ENCODE data around the gene PLIN5. TPM values are rescaled to one million over a fixed set of nuclear protein-coding genes. Genes with fewer than 3 reads are reported as not detected.
A peak's percentile ranks its signal among the peaks of the same experiment; 100 is the strongest.

The PLIN5 gene
- total and polyA plus RNA-seq, 8 donors: 30.6 to 533 (median 50.7) TPM

- no peaks in the 10 kb centered on the region for H3K36me3 ChIP-seq
- ATAC-seq (peak; percentile 64 to 91 (median 82)), DNase-seq (peak in 5 of 6 donors; percentile 64 to 86 (median 71)), FAIRE-seq (no peak)
- no peak within 1 kb of the TSS for H3K27ac ChIP-seq
- no peak for TF ChIP-seq CTCF (IDR thresholded peaks at IDR 0.05)
- H3K4me3 ChIP-seq: no peak within 1 kb of the TSS
- H3K27me3 ChIP-seq: no peaks in the 10 kb centered on the region
- 72 to 77% methylated on average over 30 to 34 of the region's 34 CpGs for WGBS, 2 donors
- H3K9me3 ChIP-seq: no peaks in the 10 kb centered on the region
- intact Hi-C loops (cut with DNase I): no loop called here
- no peaks in the 10 kb centered on the region for H3K4me1 ChIP-seq
Measured at GRCh38 chr19:4518345-4519171, 16.5 kb downstream of the PLIN5 start, which contains the start of gene PLIN4. Gene PLIN4 (minus strand): TSS chr19:4518486. CDS start chr19:4518272, 214 bp downstream.

GRCh38 chr19:4517451-4518057 lies 17.5 kb downstream of the PLIN5 start:
- no peak for TF ChIP-seq CTCF (IDR thresholded peaks at IDR 0.05)
- DNase-seq (peak in 1 of 6 donors; percentile 77), FAIRE-seq (no peak), ATAC-seq (no peak)
- Histone ChIP-seq H3K27me3 (no peaks in the 10 kb centered on the region), H3K9me3 (no peaks in the 10 kb centered on the region), H3K4me3 (no peak overlapping the region), H3K4me1 (no peaks in the 10 kb centered on the region), H3K36me3 (no peaks in the 10 kb centered on the region), H3K27ac (no peak overlapping the region)
- intact Hi-C loops (cut with DNase I): no loop called here
- WGBS, 2 donors: 86 to 89% methylated on average over 24 of the region's 24 CpGs

GRCh38 chr19:4516939-4517300 lies 18.1 kb downstream of the PLIN5 start:
- Histone ChIP-seq H3K36me3 (no peaks in the 10 kb centered on the region), H3K27ac (no peak overlapping the region), H3K4me3 (no peak overlapping the region), H3K27me3 (no peaks in the 10 kb centered on the region), H3K4me1 (no peaks in the 10 kb centered on the region), H3K9me3 (no peaks in the 10 kb centered on the region)
- intact Hi-C loops (cut with DNase I): no loop called here
- DNase-seq (peak in 1 of 6 donors; percentile 65), FAIRE-seq (no peak), ATAC-seq (no peak)
- 82 to 84% methylated on average over 8 of the region's 8 CpGs for WGBS, 2 donors
- TF ChIP-seq CTCF (IDR thresholded peaks at IDR 0.05): no peak

GRCh38 chr19:4516199-4516938 lies 18.7 kb downstream of the PLIN5 start:
- WGBS, 2 donors: 87 to 91% methylated on average over 14 of the region's 14 CpGs
- no peak overlapping the region for H3K4me3 ChIP-seq
- H3K27ac ChIP-seq: no peak overlapping the region
- FAIRE-seq: no peak
- no peak for DNase-seq
- H3K36me3 ChIP-seq: no peaks in the 10 kb centered on the region
- H3K27me3 ChIP-seq: no peaks in the 10 kb centered on the region
- TF ChIP-seq CTCF (IDR thresholded peaks at IDR 0.05): no peak
- intact Hi-C loops (cut with DNase I): no loop called here
- no peaks in the 10 kb centered on the region for H3K4me1 ChIP-seq
- H3K9me3 ChIP-seq: no peaks in the 10 kb centered on the region
- ATAC-seq: no peak
